ENCODE data around the gene TMEM240.

DNA sequence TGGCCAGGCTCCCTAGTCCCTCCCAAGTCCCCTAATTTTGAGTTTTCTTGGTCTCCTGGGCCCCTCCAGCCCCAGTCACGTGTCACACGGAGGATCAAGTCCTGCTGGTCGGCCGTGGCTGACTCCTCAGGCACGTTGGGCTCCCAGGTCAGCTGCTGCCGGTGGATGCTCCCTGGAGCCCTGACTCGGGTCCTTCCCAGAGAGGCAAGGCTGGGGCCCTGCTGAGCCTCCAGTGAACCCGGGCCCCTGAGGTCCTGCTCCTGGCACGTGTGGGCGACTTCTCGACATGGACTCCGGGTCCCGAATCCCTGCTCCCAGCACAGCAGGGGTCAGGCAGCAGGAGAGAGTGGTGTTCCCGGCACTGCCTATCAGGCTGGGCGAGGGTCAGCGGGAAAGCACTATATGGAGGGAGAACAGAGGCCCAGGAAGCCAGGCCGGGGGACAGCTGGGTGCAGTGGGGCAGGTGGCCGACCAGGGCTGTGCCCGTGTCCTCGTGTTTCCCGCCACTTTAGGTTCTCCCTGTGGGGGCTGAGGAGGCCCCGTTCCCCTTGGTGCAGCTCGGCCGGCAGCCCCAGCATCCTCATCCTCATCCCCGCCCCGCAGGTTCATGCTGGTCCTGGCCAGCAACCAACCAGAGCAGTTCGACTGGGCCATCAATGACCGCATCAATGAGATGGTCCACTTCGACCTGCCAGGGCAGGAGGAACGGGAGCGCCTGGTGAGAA is 13.2 kb downstream of the TMEM240 start:
- no peak for TF ChIP-seq EZH2 (IDR thresholded peaks at IDR 0.05; ENCODE audit: borderline replicate concordance, control insufficient read depth, low read depth, low read length)
- no peak for TF ChIP-seq TARDBP (IDR thresholded peaks at IDR 0.05; ENCODE audit: borderline replicate concordance)
- TF ChIP-seq RAD21 (IDR thresholded peaks at IDR 0.05; ENCODE audit: insufficient read depth, low read depth, low read length), result no peak
- no peak for TF ChIP-seq ETV6 (conservative IDR thresholded peaks at IDR 0.05 in 1 of 2, IDR thresholded peaks at IDR 0.05 in 1 of 2; ENCODE audit: borderline replicate concordance in 1 of 2, low read depth in 1 of 2)
- no peak for TF ChIP-seq EP300 (IDR thresholded peaks at IDR 0.05; ENCODE audit: borderline replicate concordance in 1 of 2, control insufficient read depth in 1 of 2, low read depth in 2 of 2, low read length in 2 of 2)
- TF ChIP-seq ESRRA (IDR thresholded peaks at IDR 0.05; ENCODE audit: low read length), result no peak
- TF ChIP-seq ZNF24 (IDR thresholded peaks at IDR 0.05), result no peak
- TF ChIP-seq, protein P1, sequence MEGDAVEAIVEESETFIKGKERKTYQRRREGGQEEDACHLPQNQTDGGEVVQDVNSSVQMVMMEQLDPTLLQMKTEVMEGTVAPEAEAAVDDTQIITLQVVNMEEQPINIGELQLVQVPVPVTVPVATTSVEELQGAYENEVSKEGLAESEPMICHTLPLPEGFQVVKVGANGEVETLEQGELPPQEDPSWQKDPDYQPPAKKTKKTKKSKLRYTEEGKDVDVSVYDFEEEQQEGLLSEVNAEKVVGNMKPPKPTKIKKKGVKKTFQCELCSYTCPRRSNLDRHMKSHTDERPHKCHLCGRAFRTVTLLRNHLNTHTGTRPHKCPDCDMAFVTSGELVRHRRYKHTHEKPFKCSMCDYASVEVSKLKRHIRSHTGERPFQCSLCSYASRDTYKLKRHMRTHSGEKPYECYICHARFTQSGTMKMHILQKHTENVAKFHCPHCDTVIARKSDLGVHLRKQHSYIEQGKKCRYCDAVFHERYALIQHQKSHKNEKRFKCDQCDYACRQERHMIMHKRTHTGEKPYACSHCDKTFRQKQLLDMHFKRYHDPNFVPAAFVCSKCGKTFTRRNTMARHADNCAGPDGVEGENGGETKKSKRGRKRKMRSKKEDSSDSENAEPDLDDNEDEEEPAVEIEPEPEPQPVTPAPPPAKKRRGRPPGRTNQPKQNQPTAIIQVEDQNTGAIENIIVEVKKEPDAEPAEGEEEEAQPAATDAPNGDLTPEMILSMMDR (IDR thresholded peaks at IDR 0.05 in 2 of 3, conservative IDR thresholded peaks at IDR 0.05 in 1 of 3; ENCODE audit: control insufficient read depth in 2 of 3, extremely low read depth in 1 of 3, insufficient read depth in 1 of 3, low read depth in 3 of 3, low read length in 3 of 3), result no peak
- TF ChIP-seq YY1 (IDR thresholded peaks at IDR 0.05; ENCODE audit: low read depth, low read length), result no peak
- TF ChIP-seq POLR2A (IDR thresholded peaks at IDR 0.05; ENCODE audit: low read depth, low read length), result no peak

Data from GM12878 (cell line).